MM.1S (cell line): ENCODE data around the gene TTC34.

Experiments used
- DNase-seq: peaks from one replicate; pipeline ENCODE4 v3.0.0-alpha.2; 2015
- H2AFZ ChIP-seq: fragments of 300-600 bp; sonication (generic); 2 replicates; pipeline ENCODE4 v1.6.0; 2016; ENCODE audit warnings: antibody characterized with exemption, low read length
- H3F3A ChIP-seq: fragments of 300-600 bp; sonication (generic); 2 replicates; pipeline ENCODE4 v1.6.1; 2016; ENCODE audit warnings: mild to moderate bottlenecking, antibody characterized with exemption, low read length, moderate library complexity, mixed read lengths; ENCODE audit not compliant: insufficient read depth
- H3K27ac ChIP-seq: fragments of 300-600 bp; sonication (generic); 2 replicates; pipeline ENCODE4 v1.5.1; 2016; ENCODE audit warnings: mild to moderate bottlenecking, low read length
- H3K27me3 ChIP-seq: fragments of 300-600 bp; sonication (generic); replicated peaks from 2 replicates; pipeline ENCODE4 v1.6.0; 2016; ENCODE audit warnings: low read length; ENCODE audit not compliant: insufficient read depth
- H3K36me3 ChIP-seq: fragments of 300-600 bp; sonication (generic); replicated peaks from 2 replicates; pipeline ENCODE4 v1.6.1; 2016; ENCODE audit warnings: mild to moderate bottlenecking, low read length, mixed read lengths; ENCODE audit not compliant: insufficient read depth
- H3K4me1 ChIP-seq: fragments of 300-600 bp; sonication (generic); 2 replicates; pipeline ENCODE4 v1.6.1; 2016; ENCODE audit warnings: low read length, mixed read lengths
- H3K4me2 ChIP-seq: fragments of 300-600 bp; sonication (generic); 2 replicates; pipeline ENCODE4 v1.6.0; 2016; ENCODE audit warnings: low read depth, low read length
- H3K4me3 ChIP-seq: fragments of 300-600 bp; sonication (generic); 2 replicates; pipeline ENCODE4 v1.5.1; 2016; ENCODE audit warnings: low read length, mixed read lengths
- H3K79me2 ChIP-seq: fragments of 300-600 bp; sonication (generic); 2 replicates; pipeline ENCODE4 v1.6.1; 2016; ENCODE audit warnings: mixed run types, low read length, mixed read lengths
- H3K9ac ChIP-seq: fragments of 300-600 bp; sonication (generic); 2 replicates; pipeline ENCODE4 v1.6.1; 2016; ENCODE audit warnings: low read length, mixed read lengths
- H3K9me2 ChIP-seq: fragments of 300-600 bp; sonication (generic); replicated peaks from 2 replicates; pipeline ENCODE4 v1.6.1; 2016; ENCODE audit warnings: mild to moderate bottlenecking, low read length, mixed read lengths; ENCODE audit not compliant: insufficient read depth
- H3K9me3 ChIP-seq: fragments of 300-600 bp; sonication (generic); replicated peaks from 2 replicates; pipeline ENCODE4 v1.6.1; 2016; ENCODE audit warnings: mild to moderate bottlenecking, low read length, mixed read lengths; ENCODE audit not compliant: insufficient read depth
- H4K20me1 ChIP-seq: fragments of 300-600 bp; sonication (generic); 2 replicates; pipeline ENCODE4 v1.6.1; 2016; ENCODE audit warnings: mild to moderate bottlenecking, low read length, moderate library complexity, mixed read lengths; ENCODE audit not compliant: insufficient read depth
- EZH2 ChIP-seq: fragments of 300-600 bp; sonication (generic); optimal IDR thresholded peaks from 2 replicates; pipeline ENCODE3; 2017; ENCODE audit warnings: low read depth, mild to moderate bottlenecking, antibody characterized with exemption, low read length, mixed read lengths
- EZH2phosphoT487 ChIP-seq: fragments of 300-600 bp; sonication (generic); IDR thresholded peaks from 2 replicates; pipeline ENCODE4 v1.6.1; 2018; ENCODE audit warnings: antibody characterized with exemption, low read length
- TF ChIP-seq, protein P1 (sequence below): fragments of 300-600 bp; sonication (generic); IDR thresholded peaks from 2 replicates; pipeline ENCODE4 v1.5.1; 2016; ENCODE audit warnings: antibody characterized with exemption, low read length, mixed read lengths

TTC34 gene

DNA sequence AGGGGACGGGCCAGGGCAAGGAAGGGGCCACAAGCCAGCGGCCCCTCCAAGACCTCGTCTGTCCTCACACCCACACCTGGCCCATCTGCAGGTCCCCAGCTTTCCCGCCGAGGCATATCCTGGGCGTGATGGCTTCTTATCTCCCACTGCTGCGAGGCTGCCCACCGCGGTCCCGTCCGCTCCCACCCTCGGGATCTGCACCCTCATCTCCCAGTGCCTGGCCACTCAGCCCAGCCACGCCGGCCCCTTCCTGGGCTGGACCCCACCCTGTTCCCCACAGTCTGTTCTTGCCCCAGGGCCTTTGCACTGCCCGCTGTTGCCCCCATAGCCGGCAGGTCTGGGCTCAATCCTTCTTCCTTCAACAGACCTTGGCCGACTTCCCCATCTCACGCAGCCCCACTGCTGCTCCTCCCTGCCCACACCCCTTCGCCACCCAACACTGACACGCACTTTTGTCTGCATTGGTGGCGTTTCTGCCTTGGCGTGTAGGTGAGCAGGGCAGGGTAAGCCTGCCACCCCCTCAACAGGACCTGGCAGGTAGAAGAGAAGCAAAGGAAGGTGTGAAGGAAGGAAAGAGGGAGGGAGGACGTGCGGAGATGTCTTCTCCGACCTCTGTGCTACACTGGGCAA, 4.4 kb upstream of the TTC34 start:
- no peak overlapping the region for H3K4me2 ChIP-seq
- no peaks in the 10 kb centered on the region for H3K36me3 ChIP-seq
- H3K79me2 ChIP-seq, result no peaks in the 10 kb centered on the region
- H4K20me1 ChIP-seq, result no peaks in the 10 kb centered on the region
- H3K9ac ChIP-seq, result no peak overlapping the region
- DNase-seq, result no peak
- H2AFZ ChIP-seq, result no peak overlapping the region
- H3K4me3 ChIP-seq, result no peak overlapping the region
- peaks cover 96% of the 10 kb centered on the region for H3K27me3 ChIP-seq
- H3K9me3 ChIP-seq, result no peaks in the 10 kb centered on the region
- no peaks in the 10 kb centered on the region for H3K4me1 ChIP-seq
- no peaks in the 10 kb centered on the region for H3F3A ChIP-seq
- H3K27ac ChIP-seq, result no peak overlapping the region
- no peak for TF ChIP-seq EZH2
- no peak for TF ChIP-seq EZH2phosphoT487
- TF ChIP-seq, protein P1, sequence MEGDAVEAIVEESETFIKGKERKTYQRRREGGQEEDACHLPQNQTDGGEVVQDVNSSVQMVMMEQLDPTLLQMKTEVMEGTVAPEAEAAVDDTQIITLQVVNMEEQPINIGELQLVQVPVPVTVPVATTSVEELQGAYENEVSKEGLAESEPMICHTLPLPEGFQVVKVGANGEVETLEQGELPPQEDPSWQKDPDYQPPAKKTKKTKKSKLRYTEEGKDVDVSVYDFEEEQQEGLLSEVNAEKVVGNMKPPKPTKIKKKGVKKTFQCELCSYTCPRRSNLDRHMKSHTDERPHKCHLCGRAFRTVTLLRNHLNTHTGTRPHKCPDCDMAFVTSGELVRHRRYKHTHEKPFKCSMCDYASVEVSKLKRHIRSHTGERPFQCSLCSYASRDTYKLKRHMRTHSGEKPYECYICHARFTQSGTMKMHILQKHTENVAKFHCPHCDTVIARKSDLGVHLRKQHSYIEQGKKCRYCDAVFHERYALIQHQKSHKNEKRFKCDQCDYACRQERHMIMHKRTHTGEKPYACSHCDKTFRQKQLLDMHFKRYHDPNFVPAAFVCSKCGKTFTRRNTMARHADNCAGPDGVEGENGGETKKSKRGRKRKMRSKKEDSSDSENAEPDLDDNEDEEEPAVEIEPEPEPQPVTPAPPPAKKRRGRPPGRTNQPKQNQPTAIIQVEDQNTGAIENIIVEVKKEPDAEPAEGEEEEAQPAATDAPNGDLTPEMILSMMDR, result no peak
- no peaks in the 10 kb centered on the region for H3K9me2 ChIP-seq

DNA sequence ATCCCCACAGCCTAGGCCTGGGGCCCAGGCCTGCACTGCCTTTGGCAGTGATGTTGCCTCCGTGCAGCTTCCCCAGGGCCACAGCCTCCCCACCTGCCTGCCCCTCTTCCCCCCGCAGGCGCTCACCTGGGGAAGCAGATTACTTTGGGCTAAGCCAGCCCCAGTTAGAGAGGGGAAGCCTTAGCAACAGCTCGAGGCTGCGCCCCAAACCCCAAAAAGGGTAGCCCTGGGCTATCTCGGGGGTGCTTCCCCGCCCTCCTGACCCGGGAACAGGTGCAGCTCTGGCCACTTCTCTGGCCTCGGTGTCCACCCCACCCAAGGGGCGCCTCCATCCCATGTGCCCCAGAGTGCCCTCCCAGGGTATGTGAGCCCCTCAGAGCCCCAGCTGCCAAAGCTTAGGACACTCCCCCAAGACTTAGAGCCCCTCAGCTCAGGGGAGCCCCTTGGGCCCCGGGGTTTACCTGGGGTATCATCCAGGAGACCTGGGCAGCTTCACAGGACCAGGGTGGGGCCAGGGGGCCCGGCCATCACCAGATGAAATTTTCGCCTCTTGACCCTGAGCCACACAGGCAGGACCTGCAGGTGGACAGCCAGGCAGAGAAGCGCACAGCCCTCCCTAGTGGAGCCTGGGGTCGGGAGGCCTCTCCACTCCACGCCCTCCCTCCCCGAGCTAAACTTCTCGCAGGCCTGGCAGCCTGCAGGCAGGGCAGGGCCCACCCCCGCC, 3.3 kb upstream of the TTC34 start:
- Histone ChIP-seq H2AFZ (no peak overlapping the region), H3K9me3 (no peaks in the 10 kb centered on the region), H3K79me2 (no peaks in the 10 kb centered on the region), H3K4me2 (no peak overlapping the region), H3K4me1 (no peaks in the 10 kb centered on the region), H3K4me3 (no peak overlapping the region), H3K27ac (no peak overlapping the region), H3K9ac (no peak overlapping the region), H3K9me2 (no peaks in the 10 kb centered on the region), H3K36me3 (no peaks in the 10 kb centered on the region), H3F3A (no peaks in the 10 kb centered on the region), H4K20me1 (no peaks in the 10 kb centered on the region), H3K27me3 (peaks cover 98% of the 10 kb centered on the region)
- TF ChIP-seq EZH2 (no peak), EZH2phosphoT487 (no peak)
- TF ChIP-seq, protein P1, result no peak
- DNase-seq, result no peak

DNA sequence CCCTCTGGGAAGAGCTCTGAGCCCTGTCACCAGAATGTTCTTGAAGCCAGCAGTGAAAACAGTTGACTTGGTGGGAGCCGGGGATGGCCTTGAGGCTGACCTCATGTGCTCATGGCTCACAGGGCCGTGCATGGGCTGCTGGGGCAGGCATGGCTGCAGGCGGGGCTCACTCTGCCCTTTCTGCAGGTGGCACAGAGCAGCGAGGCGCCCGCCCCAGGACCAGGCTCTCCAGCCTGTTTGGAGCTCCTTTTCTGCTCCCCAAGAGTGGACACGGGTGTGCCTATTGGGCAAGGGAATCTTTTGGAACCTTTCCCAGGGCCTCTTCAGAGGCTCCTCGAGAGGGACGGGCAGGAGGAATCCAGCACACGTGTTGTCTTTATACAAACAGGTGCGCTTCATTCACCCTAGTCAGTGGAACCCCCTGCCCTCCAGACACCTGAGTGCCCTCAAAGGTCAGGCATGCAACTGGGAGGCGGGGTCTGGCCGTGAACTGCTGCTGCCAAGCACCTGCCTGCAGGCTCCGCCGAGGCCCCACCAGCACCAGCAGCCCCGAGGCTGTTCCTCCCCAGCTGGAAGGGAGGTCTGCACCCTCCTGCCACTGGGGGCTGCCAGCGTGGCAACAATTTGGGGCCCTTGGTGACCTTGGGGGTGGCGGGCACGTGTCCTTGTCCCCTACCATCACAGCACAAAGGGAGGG, 2.6 kb upstream of the TTC34 start:
- TF ChIP-seq EZH2 (no peak), EZH2phosphoT487 (no peak)
- TF ChIP-seq, protein P1, result no peak
- Histone ChIP-seq H2AFZ (no peak overlapping the region), H3K4me1 (no peaks in the 10 kb centered on the region), H3K79me2 (no peaks in the 10 kb centered on the region), H3K4me2 (no peak overlapping the region), H3K9me2 (no peaks in the 10 kb centered on the region), H3K27ac (no peak overlapping the region), H3F3A (no peaks in the 10 kb centered on the region), H4K20me1 (no peaks in the 10 kb centered on the region), H3K36me3 (no peaks in the 10 kb centered on the region), H3K27me3 (peaks cover 97% of the 10 kb centered on the region), H3K9me3 (no peaks in the 10 kb centered on the region), H3K9ac (no peak overlapping the region), H3K4me3 (no peak overlapping the region)
- DNase-seq, result no peak
